Activated CD4-positive, alpha-beta T cell treated with anti-CD3 and anti-CD28 coated beads for 36 hours (primary cell): ENCODE measurements around the gene CYP2F1. TPM values are rescaled to one million over a fixed set of nuclear protein-coding genes. Genes with fewer than 3 reads are reported as not detected.

Experiments
- ATAC-seq: fragments of 200-7000 bp; cut with Tn5 transposase; one replicate; pipeline ENCODE4 v1.10.0; 2021; ENCODE audit warnings: mild to moderate bottlenecking, moderate library complexity
- CTCF ChIA-PET: fragments of 350-600 bp; sonication (Branson Sonifier 250); formaldehyde crosslinking; loops from one replicate; lab custom pipeline; 2021; ENCODE audit warnings: antibody characterized with exemption; lab: Charles Lee
- POLR2A ChIA-PET: fragments of 350-600 bp; sonication (Branson Sonifier 250); formaldehyde crosslinking; loops from one replicate; lab custom pipeline; 2021; ENCODE audit warnings: antibody characterized with exemption, inconsistent platforms; lab: Charles Lee
- DNase-seq: peaks from one replicate; pipeline ENCODE4 v3.0.0-alpha.2; 2020
- H3K27ac Mint-ChIP-seq: one replicate; pipeline ENCODE4 v1.8.0; 2021; ENCODE audit warnings: mixed read lengths
- H3K27me3 Mint-ChIP-seq: one replicate; pipeline ENCODE4 v1.8.0; 2021; ENCODE audit warnings: mixed read lengths
- H3K36me3 Mint-ChIP-seq: one replicate; pipeline ENCODE4 v1.8.0; 2021; ENCODE audit warnings: low read depth, mixed read lengths
- H3K4me1 Mint-ChIP-seq: one replicate; pipeline ENCODE4 v1.8.0; 2021; ENCODE audit warnings: mixed read lengths
- H3K4me3 Mint-ChIP-seq: one replicate; pipeline ENCODE4 v1.8.0; 2021; ENCODE audit warnings: mild to moderate bottlenecking, moderate library complexity, mixed read lengths
- H3K9me3 Mint-ChIP-seq: one replicate; pipeline ENCODE4 v1.8.0; 2021; ENCODE audit warnings: low read depth, mixed read lengths
- intact Hi-C, 2 experiments: fragments of 100-400 bp; cut with DNase I in 1 of 2; cut with micrococcal nuclease in 1 of 2; formaldehyde crosslinking; loops; one replicate each; pipeline versions ENCODE4 v1.14.2 to v1.15.1; 2022 to 2024; cut with DNase I, micrococcal nuclease
- total RNA-seq, 2 experiments: library from RNA; stranded (reverse); gene quantifications; one replicate each; pipeline ENCODE4 v1.2.3, GENCODE V29; 2021

CYP2F1 gene
- total RNA-seq, 2 experiments from 2014 or later: not detected

GRCh38 chr19:41156207-41156606 is 42.0 kb downstream of the CYP2F1 start:
- ChIA-PET POLR2A (no interaction called here), CTCF (interaction anchor here (0.7 kb wide), 1 partner anchor 9 kb away, joined by 3 read pairs; no protein-coding TSS in a partner anchor)
- Mint-ChIP-seq H3K4me3 (no peak overlapping the region), H3K9me3 (no peaks in the 10 kb centered on the region), H3K36me3 (no peaks in the 10 kb centered on the region), H3K4me1 (no peaks in the 10 kb centered on the region), H3K27ac (no peak overlapping the region), H3K27me3 (no peaks in the 10 kb centered on the region)
- intact Hi-C loops: no loop called here
- no peak for DNase-seq
- ATAC-seq: no peak

- DNase-seq: no peak
- intact Hi-C loops: no loop called here
- no peak for ATAC-seq
- H3K27ac Mint-ChIP-seq: no peak overlapping the region
- H3K4me3 Mint-ChIP-seq: no peak overlapping the region
- H3K27me3 Mint-ChIP-seq: no peaks in the 10 kb centered on the region
- H3K9me3 Mint-ChIP-seq: no peaks in the 10 kb centered on the region
- H3K4me1 Mint-ChIP-seq: no peaks in the 10 kb centered on the region
- POLR2A ChIA-PET: no interaction called here
- CTCF ChIA-PET: interaction anchor here (0.6 kb wide), 1 partner anchor 16 kb away, joined by 3 read pairs; no protein-coding TSS in a partner anchor
- H3K36me3 Mint-ChIP-seq: no peaks in the 10 kb centered on the region
Observed at GRCh38 chr19:41159881-41160280, 45.6 kb downstream of the CYP2F1 start.

- CTCF ChIA-PET: interaction anchor here (0.6 kb wide), 1 partner anchor 146 kb away, joined by 3 read pairs; no protein-coding TSS in a partner anchor
- Mint-ChIP-seq H3K36me3 (no peaks in the 10 kb centered on the region), H3K9me3 (no peaks in the 10 kb centered on the region), H3K4me3 (no peak overlapping the region), H3K4me1 (no peaks in the 10 kb centered on the region), H3K27ac (no peak overlapping the region), H3K27me3 (no peaks in the 10 kb centered on the region)
- DNase-seq (peak; percentile 9), ATAC-seq (no peak)
- POLR2A ChIA-PET: no interaction called here
- intact Hi-C loops: no loop called here
Observed at GRCh38 chr19:41161903-41162302, 47.7 kb downstream of the CYP2F1 start.

- CTCF ChIA-PET: interaction anchor here (0.7 kb wide), 1 partner anchor 504 kb away, joined by 3 read pairs; no protein-coding TSS in a partner anchor
- ATAC-seq (no peak), DNase-seq (no peak)
- no peak overlapping the region for H3K4me3 Mint-ChIP-seq
- H3K27ac Mint-ChIP-seq: no peak overlapping the region
- intact Hi-C loops: no loop called here
- no peaks in the 10 kb centered on the region for H3K27me3 Mint-ChIP-seq
- H3K9me3 Mint-ChIP-seq: no peaks in the 10 kb centered on the region
- no peaks in the 10 kb centered on the region for H3K4me1 Mint-ChIP-seq
- POLR2A ChIA-PET: no interaction called here
- H3K36me3 Mint-ChIP-seq: no peaks in the 10 kb centered on the region
Observed at GRCh38 chr19:41166944-41167804, 52.9 kb downstream of the CYP2F1 start.

GRCh38 chr19:41172297-41173164 is 58.3 kb downstream of the CYP2F1 start:
- Mint-ChIP-seq H3K27me3 (no peaks in the 10 kb centered on the region), H3K27ac (no peak overlapping the region), H3K4me3 (no peak overlapping the region), H3K36me3 (no peaks in the 10 kb centered on the region), H3K9me3 (no peaks in the 10 kb centered on the region), H3K4me1 (peaks cover 15% of the 10 kb centered on the region)
- ChIA-PET CTCF (interaction anchor here (0.6 to 0.7 kb wide), 2 partner anchors 124 to 132 kb away, joined by 3 read pairs; no protein-coding TSS in a partner anchor), POLR2A (interaction anchor here (0.6 kb wide), 1 partner anchor 10 kb away, joined by 3 read pairs; no protein-coding TSS in a partner anchor)
- DNase-seq (no peak), ATAC-seq (no peak)
- intact Hi-C loops: no loop called here

- peaks cover 15% of the 10 kb centered on the region for H3K4me1 Mint-ChIP-seq
- ChIA-PET CTCF (no interaction called here), POLR2A (no interaction called here)
- H3K27ac Mint-ChIP-seq: no peak overlapping the region
- no peaks in the 10 kb centered on the region for H3K9me3 Mint-ChIP-seq
- H3K36me3 Mint-ChIP-seq: no peaks in the 10 kb centered on the region
- intact Hi-C loops: no loop called here
- H3K4me3 Mint-ChIP-seq: no peak overlapping the region
- no peak for DNase-seq
- no peaks in the 10 kb centered on the region for H3K27me3 Mint-ChIP-seq
- no peak for ATAC-seq
Observed at GRCh38 chr19:41174297-41174928, 60.2 kb downstream of the CYP2F1 start.

- DNase-seq (peak; percentile 73), ATAC-seq (peak; percentile 99)
- H3K27ac Mint-ChIP-seq: peak overlapping the region; percentile 58
- peak overlapping the region; percentile 5 for H3K4me3 Mint-ChIP-seq
- peaks cover 15% of the 10 kb centered on the region for H3K4me1 Mint-ChIP-seq
- no peaks in the 10 kb centered on the region for H3K27me3 Mint-ChIP-seq
- CTCF ChIA-PET: interaction anchor here (0.9 to 1.1 kb wide), 3 partner anchors 29 to 227 kb away, joined by 3 to 5 read pairs (median 3); no protein-coding TSS in a partner anchor
- POLR2A ChIA-PET: no interaction called here
- intact Hi-C loops: no loop called here
- no peaks in the 10 kb centered on the region for H3K36me3 Mint-ChIP-seq
- no peaks in the 10 kb centered on the region for H3K9me3 Mint-ChIP-seq
Observed at GRCh38 chr19:41175801-41176777, 61.9 kb downstream of the CYP2F1 start.

Other genes with a start within 250 kb of the CYP2F1 start
- gene CYP2A7, start 232.2 kb upstream of the CYP2F1 start, total RNA-seq: not detected
- not detected for gene CYP2B6, start 123.2 kb upstream of the CYP2F1 start, total RNA-seq
- not detected for gene CYP2A13, start 26.0 kb upstream of the CYP2F1 start, total RNA-seq
- under 1 TPM; 0.46 to 0.84 TPM for gene CYP2S1, start 78.8 kb downstream of the CYP2F1 start, total RNA-seq
- gene AXL, start 104.8 kb downstream of the CYP2F1 start, total RNA-seq: under 1 TPM; 0.28 to 0.50 TPM
- 100 to 1,000 TPM; 263 to 312 TPM for gene HNRNPUL1, start 149.9 kb downstream of the CYP2F1 start, total RNA-seq
- 10 to 100 TPM; 21.2 to 21.4 TPM for gene CCDC97, start 195.7 kb downstream of the CYP2F1 start, total RNA-seq
- 10 to 100 TPM; 86.2 to 99.0 TPM for gene TGFB1, start 239.5 kb downstream of the CYP2F1 start, total RNA-seq
- 1 to 10 TPM; 4.0 to 5.2 TPM for gene B9D2, start 249.7 kb downstream of the CYP2F1 start, total RNA-seq